Neural cell (in vitro differentiated cells): ENCODE data around the gene PSRC1. TPM values are rescaled to one million over a fixed set of nuclear protein-coding genes. Genes with fewer than 3 reads are reported as not detected.
"Not testable (repeated sequence)": the region's sequence is repeated elsewhere in the genome, so short reads cannot be mapped to it uniquely, and the experiment has no call there.

ENCODE experiments used
- H2AFZ ChIP-seq: fragments of 200-600, 300-800 bp; sonication (generic), shearing (Covaris generic); 2 replicates; pipeline ENCODE4 v1.6.0; 2014; ENCODE audit warnings: low read depth, mild to moderate bottlenecking, antibody characterized with exemption, low read length, moderate library complexity
- H3F3A ChIP-seq: fragments of 200-600 bp; shearing (Covaris generic); 2 replicates; pipeline ENCODE4 v1.6.1; 2016; ENCODE audit warnings: mild to moderate bottlenecking, moderate library complexity, mixed read lengths, antibody characterized with exemption, low read length; ENCODE audit not compliant: insufficient read depth, poor library complexity, severe bottlenecking
- H3K27ac ChIP-seq: fragments of 200-600, 300-800 bp; sonication (generic), shearing (Covaris generic); 2 replicates; pipeline ENCODE4 v1.5.1; 2014; ENCODE audit warnings: mild to moderate bottlenecking, low read length, moderate library complexity
- H3K27me3 ChIP-seq: fragments of 300-800, 200-600 bp; sonication (generic), shearing (Covaris generic); 2 replicates; pipeline ENCODE4 v1.6.0; 2014; ENCODE audit warnings: mild to moderate bottlenecking, low read depth, low read length, moderate library complexity; ENCODE audit not compliant: insufficient read depth
- H3K36me3 ChIP-seq: fragments of 300-800, 200-600 bp; sonication (generic), shearing (Covaris generic); 2 replicates; pipeline ENCODE4 v1.5.1; 2014; ENCODE audit warnings: mild to moderate bottlenecking, antibody characterized with exemption, low read length, moderate library complexity; ENCODE audit not compliant: insufficient read depth
- H3K4me2 ChIP-seq: fragments of 300-800, 200-600 bp; sonication (generic), shearing (Covaris generic); 2 replicates; pipeline ENCODE4 v1.6.0; 2014; ENCODE audit warnings: mild to moderate bottlenecking, low read length
- H3K4me3 ChIP-seq: fragments of 300-800, 200-600 bp; sonication (generic), shearing (Covaris generic); 2 replicates; pipeline ENCODE4 v1.5.1; 2014; ENCODE audit warnings: mild to moderate bottlenecking, low read length, moderate library complexity
- H3K79me2 ChIP-seq: fragments of 200-600 bp; shearing (Covaris generic); replicated peaks from 2 replicates; pipeline ENCODE4 v1.6.0; 2014; ENCODE audit warnings: mild to moderate bottlenecking, low read length, moderate library complexity; ENCODE audit not compliant: insufficient read depth
- H3K9ac ChIP-seq: fragments of 300-800, 200-600 bp; sonication (generic), shearing (Covaris generic); 2 replicates; pipeline ENCODE4 v1.6.1; 2016; ENCODE audit warnings: mild to moderate bottlenecking, low read length, mixed read lengths
- H3K9me2 ChIP-seq: fragments of 200-600 bp; shearing (Covaris generic); 2 replicates; pipeline ENCODE4 v1.6.1; 2016; ENCODE audit warnings: mild to moderate bottlenecking, low read length, mixed read lengths; ENCODE audit not compliant: insufficient read depth
- H3K9me3 ChIP-seq: fragments of 200-600, 300-800 bp; sonication (generic), shearing (Covaris generic); 2 replicates; pipeline ENCODE4 v1.6.1; 2016; ENCODE audit warnings: mild to moderate bottlenecking, mixed run types, low read length, moderate library complexity, mixed read lengths
- H4K20me1 ChIP-seq: fragments of 200-600 bp; shearing (Covaris generic); 2 replicates; pipeline ENCODE4 v1.6.1; 2016; ENCODE audit warnings: mild to moderate bottlenecking, mixed run types; ENCODE audit not compliant: insufficient read depth
- CTCF ChIP-seq: fragments of 450-650 bp; IDR thresholded peaks from 2 replicates; pipeline ENCODE4 v1.5.1; 2014; ENCODE audit warnings: antibody characterized with exemption, mild to moderate bottlenecking, moderate library complexity; ENCODE audit not compliant: poor library complexity, severe bottlenecking
- EP300 ChIP-seq: fragments of 450-650 bp; conservative IDR thresholded peaks from 2 replicates; pipeline ENCODE4 v1.6.1; 2014; ENCODE audit warnings: antibody characterized with exemption, mild to moderate bottlenecking, moderate library complexity; ENCODE audit not compliant: poor library complexity, severe bottlenecking
- EZH2 ChIP-seq: fragments of 200-600, 300-800 bp; shearing (Covaris generic), sonication (generic); IDR thresholded peaks from 2 replicates; pipeline ENCODE4 v1.6.1; 2014; ENCODE audit warnings: antibody characterized with exemption, low read length, borderline replicate concordance, mild to moderate bottlenecking; ENCODE audit not compliant: insufficient read depth, poor library complexity, severe bottlenecking
- MXI1 ChIP-seq: fragments of 450-650 bp; conservative IDR thresholded peaks from 2 replicates; pipeline ENCODE4 v1.6.1; 2014; ENCODE audit warnings: antibody characterized with exemption, mild to moderate bottlenecking; ENCODE audit not compliant: poor library complexity, severe bottlenecking
- POLR2AphosphoS5 ChIP-seq: IDR thresholded peaks from 2 replicates; pipeline ENCODE4 v1.6.1; 2012
- RAD21 ChIP-seq: fragments of 450-650 bp; conservative IDR thresholded peaks from 2 replicates; pipeline ENCODE4 v1.6.1; 2014; ENCODE audit warnings: antibody characterized with exemption, mild to moderate bottlenecking, moderate library complexity
- REST ChIP-seq: IDR thresholded peaks from 2 replicates; pipeline ENCODE4 v1.6.1; 2012; ENCODE audit warnings: borderline replicate concordance
- SMC3 ChIP-seq: fragments of 450-650 bp; conservative IDR thresholded peaks from 2 replicates; pipeline ENCODE4 v1.6.1; 2014; ENCODE audit warnings: antibody characterized with exemption, mild to moderate bottlenecking, moderate library complexity; ENCODE audit not compliant: poor library complexity
- TAF1 ChIP-seq: IDR thresholded peaks from 2 replicates; pipeline ENCODE4 v1.6.1; 2012; ENCODE audit warnings: low read depth
- polyA plus RNA-seq: library from polyadenylated mRNA; depleted of rRNA; stranded (reverse); fragments of >200 nt; gene quantifications from 2 replicates; pipeline ENCODE4 v1.2.3, GENCODE V29; 2014

Gene PSRC1
- polyA plus RNA-seq, 1 donor from 2014 or later = 5.4 TPM

DNA sequence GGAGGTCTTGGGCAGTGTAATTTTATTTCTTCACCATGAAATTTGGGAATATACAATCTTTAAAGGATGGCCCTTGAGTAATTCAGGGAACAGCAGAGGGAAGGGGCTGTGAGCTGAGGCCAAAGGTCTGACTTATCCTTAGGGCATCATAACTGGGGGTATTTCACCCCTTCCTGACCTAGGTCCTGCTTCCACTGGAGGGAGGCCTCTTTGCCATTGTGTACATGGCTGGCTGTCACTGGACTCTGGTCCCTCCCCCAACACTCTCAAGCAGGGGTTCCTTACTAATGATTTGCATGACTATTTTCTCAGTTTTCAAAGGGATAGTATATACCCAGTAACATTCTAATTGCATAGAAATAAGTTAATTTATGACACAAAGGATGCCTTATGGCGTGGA, 7.2 kb upstream of the PSRC1 start:
- Histone ChIP-seq H3K9ac (no peak overlapping the region), H3K27ac (no peak overlapping the region), H3K4me2 (no peak overlapping the region), H2AFZ (no peak overlapping the region), H3F3A (no peaks in the 10 kb centered on the region), H3K27me3 (no peaks in the 10 kb centered on the region), H3K9me2 (no peaks in the 10 kb centered on the region), H3K9me3 (no peaks in the 10 kb centered on the region), H4K20me1 (no peaks in the 10 kb centered on the region), H3K79me2 (no peaks in the 10 kb centered on the region), H3K36me3 (no peaks in the 10 kb centered on the region), H3K4me3 (no peak overlapping the region)
- TF ChIP-seq EZH2 = no peak
- TF ChIP-seq POLR2AphosphoS5 = no peak
- TF ChIP-seq RAD21 = no peak
- no peak for TF ChIP-seq TAF1
- TF ChIP-seq CTCF = no peak
- no peak for TF ChIP-seq EP300
- TF ChIP-seq SMC3 = no peak
- TF ChIP-seq MXI1 = no peak
- TF ChIP-seq REST = no peak

DNA sequence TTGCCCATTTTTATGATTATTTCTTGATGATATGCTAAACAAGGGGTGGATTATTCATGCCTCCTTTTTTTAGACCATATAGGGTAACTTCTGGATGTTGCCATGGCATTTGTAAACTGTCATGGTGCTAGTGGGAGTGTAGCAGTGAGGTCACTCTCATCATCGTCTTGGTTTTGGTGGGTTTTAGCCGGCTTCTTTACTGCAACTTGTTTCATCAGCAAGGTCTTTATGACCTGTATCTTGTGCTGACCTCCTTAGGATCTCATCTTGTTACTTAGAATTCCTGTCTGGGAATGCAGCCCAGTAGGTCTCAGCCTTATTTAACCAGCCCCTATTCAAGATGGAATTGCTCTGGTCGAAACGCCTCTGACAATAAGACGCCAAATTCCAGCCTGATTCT, 3.8 kb upstream of the PSRC1 start:
- not testable (repeated sequence) for H3K36me3 ChIP-seq, H3K9me3 ChIP-seq, H3F3A ChIP-seq, H3K9ac ChIP-seq, H3K79me2 ChIP-seq, H3K27me3 ChIP-seq, H2AFZ ChIP-seq, H3K27ac ChIP-seq, H3K4me2 ChIP-seq, H3K9me2 ChIP-seq, H3K4me3 ChIP-seq, H4K20me1 ChIP-seq
